Inflammatory macrophage treated with lipopolysaccharide for 1 hour (primary cell): ENCODE results near the gene NCOA7.
"Not testable (repeated sequence)": the region's sequence is repeated elsewhere in the genome, so short reads cannot be mapped to it uniquely, and the experiment has no call there.

Source experiments
- DNase-seq, 2 donors: peaks; one replicate each; pipeline ENCODE4 v3.0.0-alpha.2; 2020 to 2022

NCOA7 gene

DNA sequence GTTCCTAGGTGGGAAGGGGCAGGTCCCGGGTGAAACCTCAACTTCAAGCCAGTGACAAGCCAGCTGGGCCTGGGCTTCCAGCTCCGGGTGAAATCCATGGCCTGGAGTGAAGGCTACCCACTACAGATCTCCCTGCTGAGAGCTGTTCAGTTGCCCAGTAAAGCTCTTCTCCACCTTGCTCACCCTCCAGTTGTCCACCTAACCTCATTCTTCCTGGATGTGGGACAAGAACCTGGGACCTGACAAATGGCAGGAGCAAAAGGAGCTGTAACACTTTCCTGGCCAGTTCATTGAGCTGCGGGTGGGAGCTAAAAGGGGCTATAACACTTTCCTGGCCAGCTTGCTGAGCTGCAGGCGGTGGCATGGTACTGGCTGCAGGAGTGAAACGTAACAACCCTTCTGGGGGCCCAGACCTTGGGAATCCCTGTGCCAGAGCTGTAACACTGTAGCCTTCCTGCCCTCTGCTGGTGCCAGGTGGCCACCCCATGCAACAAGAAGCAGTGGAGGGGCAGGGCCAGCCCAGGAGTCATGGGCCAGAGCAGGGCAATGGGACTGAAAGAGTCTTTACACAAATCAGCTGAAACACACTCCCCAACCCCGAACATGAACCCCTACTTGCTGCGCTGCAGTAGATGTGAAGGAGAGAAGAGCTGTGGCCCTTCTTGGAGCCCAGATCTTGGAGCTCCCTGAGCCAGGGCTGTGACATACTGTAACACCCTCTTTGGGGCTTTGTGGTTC, 162.2 kb downstream of the NCOA7 start:
- peak in 1 of 2 donors; percentile 13 for DNase-seq

DNA sequence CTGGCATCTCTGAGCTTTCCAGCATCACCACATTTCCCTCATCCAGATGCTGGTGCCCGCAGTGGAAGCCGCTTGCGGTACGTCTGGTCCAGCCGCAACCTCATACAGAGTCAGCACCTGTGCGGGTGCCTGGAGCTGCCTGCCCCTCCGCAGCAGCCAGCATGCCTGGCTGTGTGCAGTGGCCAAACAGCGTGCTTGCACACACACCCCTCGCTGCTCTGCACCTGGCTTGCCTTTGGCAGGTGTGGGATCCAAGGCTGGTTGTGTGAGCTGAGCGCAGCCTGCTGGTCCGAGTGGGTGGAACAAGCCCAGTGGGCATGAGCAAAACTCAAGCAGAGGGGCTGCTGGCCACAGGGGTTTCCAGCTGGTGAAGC, 162.7 kb downstream of the NCOA7 start:
- DNase-seq, result no peak

DNA sequence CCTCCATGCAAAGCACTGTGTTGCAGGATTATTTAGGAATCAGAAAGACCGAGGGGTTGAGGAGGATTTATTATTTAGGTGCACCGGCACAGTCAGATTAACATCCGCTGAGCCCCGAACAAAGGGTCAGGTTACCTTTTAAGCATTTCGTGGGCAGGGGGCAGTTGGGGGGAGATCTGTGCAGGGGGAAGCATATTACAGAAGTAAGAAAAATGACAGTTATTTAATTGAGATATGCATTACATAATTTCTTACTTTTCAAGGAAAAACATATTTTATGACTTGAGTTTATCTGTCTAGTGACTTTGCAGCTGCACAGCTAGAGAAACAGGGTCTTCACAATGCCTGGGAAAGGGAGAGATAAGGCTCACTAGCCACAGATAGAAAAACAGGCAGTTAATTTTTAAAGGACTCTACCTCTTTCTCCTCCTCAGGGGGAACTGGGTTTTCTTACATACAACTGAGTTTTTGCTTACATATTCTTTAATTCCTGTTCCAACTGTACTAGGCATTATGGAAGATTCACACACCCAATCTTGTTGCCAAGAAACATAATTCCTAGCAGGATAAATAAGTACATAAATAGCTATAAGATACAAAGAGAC, 164.1 kb downstream of the NCOA7 start:
- no peak for DNase-seq

DNA sequence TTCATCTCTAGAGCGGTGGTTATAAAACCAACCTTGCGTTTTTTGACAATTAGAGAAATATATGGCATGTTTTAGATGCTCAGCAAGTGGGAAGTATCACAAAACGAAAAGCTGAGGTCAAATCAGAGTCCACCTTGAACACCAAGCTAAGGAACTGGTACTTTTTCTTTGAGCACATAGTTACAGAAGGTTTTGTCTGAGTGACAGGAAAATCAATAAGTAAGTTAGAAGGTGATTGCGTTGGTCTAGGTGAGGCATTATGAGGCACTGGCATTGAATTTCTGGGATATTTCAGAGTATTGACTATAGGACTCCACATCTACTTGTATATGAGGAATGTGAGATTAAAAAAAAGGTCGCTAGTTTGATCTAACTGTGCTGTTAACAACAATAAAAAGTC, 165.2 kb downstream of the NCOA7 start:
- DNase-seq, result no peak

DNA sequence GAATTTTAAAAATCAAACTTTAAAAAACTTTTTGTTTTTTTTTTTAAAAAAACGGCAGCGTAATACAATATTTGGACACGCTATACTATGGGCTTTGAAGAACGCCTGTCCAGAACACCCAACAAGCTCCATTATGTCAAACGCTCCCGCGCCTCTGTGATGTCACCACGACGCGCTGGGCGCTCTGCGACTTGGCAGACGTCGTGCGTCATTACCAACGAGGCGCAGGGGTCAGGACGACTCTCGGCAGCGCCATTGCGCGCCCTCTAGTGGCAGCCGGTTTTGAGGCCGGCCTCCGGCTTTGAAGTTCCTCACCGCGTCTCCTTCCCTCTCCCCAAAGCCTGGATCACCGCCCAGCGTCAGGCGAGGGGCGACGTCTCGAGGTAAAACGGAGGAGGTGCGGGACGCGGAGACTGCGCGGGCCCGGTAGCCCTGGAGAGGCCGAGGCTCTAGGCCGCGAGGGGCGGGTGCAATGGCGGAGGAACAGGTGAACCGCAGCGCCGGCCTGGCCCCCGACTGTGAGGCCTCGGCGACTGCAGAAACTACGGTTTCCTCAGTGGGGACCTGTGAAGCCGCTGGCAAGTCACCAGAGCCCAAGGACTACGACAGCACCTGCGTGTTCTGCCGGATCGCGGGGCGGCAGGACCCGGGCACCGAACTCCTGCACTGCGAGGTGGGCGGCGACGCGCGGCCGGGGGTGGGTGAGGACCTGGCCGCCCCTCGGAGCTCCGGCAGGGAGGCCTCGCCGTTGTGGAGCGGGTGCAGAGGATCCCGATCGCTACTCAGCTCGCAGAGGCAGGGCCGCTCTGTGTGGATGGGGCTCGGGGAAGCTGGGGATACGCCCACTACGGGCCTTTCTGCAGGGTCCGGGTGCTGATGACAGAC, 166.0 kb downstream of the NCOA7 start, which contains the start of gene HINT3:
TSS of gene HINT3 (plus strand) at position 265 of the 885 bp plus-strand sequence. CDS start at position 473, 208 bp downstream.
- peak; percentile 97 to 100 for DNase-seq

DNA sequence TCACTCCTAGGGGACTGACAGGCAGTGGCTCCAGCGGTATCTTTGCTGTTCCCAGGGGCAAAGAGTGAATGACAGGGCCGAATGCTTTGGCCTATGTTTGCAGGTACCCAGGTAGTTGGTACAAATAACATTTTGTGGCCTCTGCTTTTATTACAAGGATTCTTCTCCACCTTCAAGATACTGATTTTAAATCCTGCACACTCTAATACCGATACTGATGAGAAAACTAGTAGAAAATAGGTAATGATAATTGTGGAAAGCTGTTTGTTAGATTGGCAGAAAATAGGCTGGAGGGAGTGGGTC, 166.6 kb downstream of the NCOA7 start:
- DNase-seq, result no peak

DNA sequence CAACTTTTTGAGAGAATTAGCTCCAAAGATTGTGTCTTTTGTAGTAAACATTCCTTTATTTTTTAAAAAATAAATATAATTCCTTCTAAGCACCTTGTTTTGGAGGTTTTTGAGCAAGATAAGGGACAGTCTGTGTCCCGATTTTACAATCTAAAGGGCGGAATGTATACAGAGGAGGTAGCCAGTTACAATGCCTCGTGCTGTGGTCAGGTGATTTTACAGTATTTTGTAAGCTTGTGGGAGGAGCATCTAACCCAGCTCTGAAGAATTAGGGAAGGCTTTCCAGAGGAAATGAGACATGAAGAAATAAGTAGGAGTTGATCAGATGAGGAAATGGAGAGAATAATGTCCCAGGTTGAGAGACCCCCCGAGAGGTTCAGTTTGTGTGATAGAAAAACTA, 167.1 kb downstream of the NCOA7 start:
- peak; percentile 87 to 88 for DNase-seq

DNA sequence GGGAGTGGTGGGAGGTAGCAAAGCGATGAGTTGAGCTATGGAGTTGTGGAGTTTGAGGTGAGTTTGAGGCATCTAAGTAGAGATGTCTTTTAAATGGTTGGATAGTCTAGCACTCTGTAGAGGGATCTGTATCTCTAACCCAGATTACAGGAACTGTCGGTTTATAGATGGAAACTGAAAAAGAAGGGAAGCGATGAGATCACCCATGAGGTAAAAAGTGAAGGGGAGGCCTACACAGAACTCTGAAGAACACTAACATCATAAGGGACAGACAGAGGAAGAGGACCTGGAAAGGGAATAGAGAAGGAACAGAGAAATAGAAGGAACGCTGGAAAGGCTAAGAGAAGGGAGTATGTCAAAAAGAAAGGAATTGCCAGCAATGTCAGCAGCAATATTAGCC, 168.3 kb downstream of the NCOA7 start:
- peak; percentile 56 to 57 for DNase-seq

DNA sequence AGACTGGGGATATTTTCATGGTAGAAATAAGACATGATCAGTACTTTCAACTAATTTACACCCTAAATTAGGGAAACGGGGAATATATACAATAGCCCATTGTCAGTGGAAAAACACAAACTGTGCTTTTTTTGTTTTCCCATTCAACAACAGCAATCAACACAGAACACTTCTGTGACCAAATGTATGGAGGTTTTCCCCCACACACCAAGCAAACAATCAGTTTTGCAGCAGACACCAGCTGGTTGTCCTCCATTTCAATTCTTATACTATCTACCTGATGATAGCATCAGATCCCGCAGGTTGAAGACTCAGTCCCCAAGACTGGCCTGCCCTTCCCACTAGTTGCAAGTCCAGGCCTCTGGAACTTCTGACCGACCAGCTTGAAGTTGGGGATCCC, 170.4 kb downstream of the NCOA7 start:
- DNase-seq, result no peak

DNA sequence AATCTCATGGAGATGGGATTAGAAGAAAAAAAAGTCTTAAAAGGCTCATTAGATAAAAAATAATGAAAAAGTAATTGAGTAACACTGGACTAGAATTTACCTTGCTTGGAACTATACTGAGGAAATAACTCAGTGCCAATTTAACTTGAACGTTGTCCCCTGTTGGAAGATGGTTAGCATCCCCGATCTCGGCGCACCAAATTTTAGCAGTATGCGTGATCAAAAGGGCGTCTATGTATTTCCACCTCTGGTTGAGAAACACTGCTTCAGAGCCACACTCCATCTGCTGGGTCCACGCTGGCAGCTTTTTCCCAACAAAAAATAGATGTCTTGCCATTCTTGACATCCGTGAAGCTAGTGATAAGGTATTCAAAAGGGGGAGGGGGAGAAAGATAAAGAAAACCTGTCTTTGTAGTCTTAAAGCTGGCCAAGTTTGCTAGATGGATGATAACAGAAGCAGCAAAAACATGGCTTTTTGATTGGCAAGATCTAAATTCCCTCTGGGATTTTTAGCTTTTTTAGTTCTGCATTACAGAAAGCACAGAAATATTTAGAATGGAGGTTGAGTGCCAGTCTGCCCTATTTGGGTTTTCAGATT, 172.2 kb downstream of the NCOA7 start:
- DNase-seq, result no peak

DNA sequence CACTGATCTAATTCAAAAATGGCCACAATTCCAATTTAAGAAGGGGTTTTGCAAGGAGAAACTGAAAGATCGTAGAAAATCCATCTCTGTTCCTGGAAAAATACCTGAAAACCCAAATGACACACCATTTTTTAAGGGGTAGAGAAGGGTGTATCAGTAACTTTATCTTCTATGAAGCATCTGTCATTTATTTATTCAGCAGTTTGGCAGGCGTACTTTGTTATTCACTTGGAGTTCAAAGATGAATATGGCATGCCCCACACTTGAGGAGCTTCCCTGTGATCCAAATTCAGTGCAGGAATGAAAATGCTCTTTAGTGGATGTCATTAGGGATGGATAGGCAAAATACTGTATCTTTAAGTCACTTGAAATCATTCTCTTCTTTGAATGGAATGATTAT, 173.1 kb downstream of the NCOA7 start:
- DNase-seq, result no peak

DNA sequence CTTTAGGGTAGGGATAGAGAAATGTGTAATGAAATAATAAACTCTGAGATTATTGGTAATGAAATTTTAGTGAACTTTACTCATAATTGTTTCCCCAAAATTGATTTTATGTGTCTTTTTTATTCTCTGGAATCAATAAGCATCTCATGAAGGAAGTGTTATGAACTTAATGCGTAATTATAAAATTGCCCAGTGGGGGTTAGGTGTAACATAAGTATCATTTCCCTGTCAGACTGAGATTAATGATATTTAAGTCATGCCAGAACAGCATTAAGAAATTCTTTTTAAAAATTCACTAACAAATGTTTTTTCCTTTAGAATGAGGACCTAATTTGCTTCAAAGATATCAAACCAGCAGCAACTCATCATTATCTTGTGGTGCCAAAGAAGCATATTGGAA, 175.8 kb downstream of the NCOA7 start:
- no peak for DNase-seq

DNA sequence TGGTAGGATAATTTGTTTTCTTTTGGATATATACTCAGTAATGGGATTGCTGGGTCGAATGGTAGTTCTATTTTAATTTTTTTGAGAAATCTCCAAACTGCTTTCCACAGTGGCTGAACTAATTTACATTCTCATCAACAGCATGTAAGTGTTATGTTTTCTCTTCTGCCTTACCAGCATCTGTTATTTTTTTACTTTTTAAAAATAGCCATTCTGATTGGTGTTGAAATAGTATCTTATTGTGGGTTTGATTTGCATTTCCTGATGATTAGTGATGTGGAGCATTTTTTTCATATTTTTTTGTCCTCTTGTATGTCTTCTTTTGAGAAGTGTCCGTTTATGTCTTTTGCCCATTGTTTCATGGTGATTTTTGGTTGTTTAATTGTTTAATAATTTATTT, 177.7 kb downstream of the NCOA7 start:
- DNase-seq, result no peak

DNA sequence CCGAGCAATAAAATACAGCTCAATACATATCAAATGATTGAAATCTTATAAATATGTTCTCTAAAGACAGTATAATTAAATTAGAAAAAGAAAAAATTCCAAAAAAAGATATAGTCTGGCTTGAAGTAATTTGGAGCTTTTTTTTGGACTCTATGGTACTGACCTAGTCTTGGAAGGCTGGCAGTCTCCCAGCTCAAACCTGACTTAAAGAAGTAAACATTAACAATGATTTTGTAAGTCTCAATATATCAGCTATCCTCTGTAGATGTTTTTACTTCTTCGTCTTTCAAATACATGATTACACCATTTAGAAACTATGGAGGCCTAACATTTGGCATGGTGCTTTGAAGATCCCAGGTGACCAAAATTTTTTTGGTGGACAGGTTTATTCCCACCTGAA, 180.0 kb downstream of the NCOA7 start:
- DNase-seq, result no peak

DNA sequence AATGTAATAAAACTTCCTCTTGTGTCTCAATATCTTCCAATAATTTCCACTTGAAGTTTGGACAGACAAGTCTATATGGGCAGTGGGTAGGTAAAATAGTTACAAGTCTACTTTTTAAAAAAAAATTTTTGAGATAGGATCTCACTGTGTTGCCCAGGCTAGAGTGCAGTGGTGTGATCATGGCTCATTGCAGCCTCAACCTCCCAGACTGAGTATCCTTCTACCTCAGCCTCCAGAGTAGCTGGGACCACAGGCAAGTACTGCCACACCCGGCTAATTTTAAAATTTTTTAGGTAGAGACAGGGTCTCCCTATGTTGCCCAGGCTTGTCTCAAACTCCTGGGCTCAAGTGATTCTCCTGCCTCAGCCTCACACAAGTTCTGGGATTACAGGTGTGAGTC, 181.7 kb downstream of the NCOA7 start:
- not testable (repeated sequence) for DNase-seq

DNA sequence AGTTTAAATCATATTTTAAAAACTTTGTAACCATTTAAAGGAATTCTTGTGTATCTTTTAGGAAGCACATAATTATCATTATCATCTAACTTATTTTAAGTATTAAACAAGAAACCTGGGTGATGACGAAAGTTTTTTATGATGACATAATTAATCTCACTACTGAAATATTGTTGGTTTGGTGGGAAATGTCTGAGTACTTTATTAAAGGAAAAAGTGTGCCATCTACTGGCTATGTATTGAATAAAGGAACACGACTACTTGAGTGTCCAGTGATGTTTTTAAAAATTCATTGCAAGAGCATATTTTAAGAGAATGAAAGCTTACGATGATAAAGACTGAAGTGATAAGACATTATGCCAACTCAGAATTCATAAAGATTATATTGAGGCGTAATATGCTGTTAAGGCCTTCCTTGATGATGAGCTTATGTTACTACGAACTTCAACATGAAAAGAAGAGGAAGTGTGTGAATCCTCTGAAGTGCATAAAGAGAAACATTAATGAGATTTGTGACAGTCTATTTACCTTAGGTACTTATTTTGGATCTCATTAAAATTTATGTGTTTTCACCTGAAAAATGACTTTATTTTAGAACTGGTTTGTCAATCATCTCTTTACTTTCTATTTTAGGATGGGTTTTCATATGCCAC, 183.6 kb downstream of the NCOA7 start:
- DNase-seq, result peak; percentile 61 to 90

DNA sequence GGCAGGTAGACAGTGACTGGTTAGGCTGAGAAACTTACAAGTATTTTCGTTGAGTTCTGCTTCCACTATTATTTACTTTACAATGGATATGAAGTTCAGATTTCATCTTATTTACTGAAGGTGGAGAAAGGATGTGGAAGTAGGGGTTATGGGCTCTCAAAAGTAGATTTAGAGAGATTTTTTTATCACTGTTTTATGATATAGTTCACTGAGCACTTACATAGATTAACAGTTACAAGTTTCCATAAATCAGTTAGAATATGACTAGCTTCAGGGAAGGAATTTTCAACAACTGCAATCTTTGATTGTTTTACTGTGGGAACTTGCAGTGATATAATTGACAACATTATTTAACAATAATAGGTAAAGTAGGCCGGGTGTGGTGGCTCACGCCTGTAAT, 188.3 kb downstream of the NCOA7 start:
- no peak for DNase-seq
